Stimulated activated CD4-positive, alpha-beta T cell treated with anti-CD3 and anti-CD28 coated beads, Interleukin-15, amount 100 ng/mL, for 48 hours (primary cell): ENCODE measurements around the gene PDCL3.

Experiments
- DNase-seq, 2 donors: peaks; one replicate each; pipeline ENCODE4 v3.0.0-alpha.2; 2020; ENCODE audit warnings: low read depth in 2 of 2

Gene PDCL3

GRCh38 chr2:100611079-100612029, 48.6 kb downstream of the PDCL3 start:
- no peak for DNase-seq

DNA sequence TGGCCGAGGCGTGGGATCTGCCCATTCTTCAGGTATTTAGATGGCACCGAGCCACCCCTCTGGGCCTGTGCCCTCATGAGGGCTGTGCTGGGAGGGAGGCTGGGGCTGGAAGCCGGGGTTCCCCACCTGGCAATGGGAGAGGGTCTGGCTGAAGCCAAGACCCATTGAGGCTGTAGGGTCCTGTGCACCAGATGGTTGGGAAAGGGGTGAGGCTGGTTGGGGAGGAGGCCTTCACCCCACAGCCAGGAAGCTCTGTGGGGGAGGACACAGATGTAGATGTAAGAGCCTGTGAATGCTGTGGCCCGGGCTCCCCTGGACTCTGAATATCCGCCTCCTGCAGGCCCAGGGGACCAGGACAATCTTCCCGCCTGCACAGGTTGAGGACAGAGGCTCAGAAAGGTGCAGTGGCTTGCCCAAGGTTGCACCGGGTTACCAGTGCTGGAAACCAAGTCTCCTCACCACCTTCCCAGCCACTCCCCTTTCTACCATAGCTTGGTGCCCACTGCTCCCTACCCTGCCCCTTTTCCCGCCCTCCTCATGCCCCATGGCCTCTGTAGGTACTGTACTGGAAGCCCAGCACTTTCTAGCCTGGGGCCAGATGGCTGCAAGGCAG, 49.7 kb downstream of the PDCL3 start:
- no peak for DNase-seq

GRCh38 chr2:100613719-100614118, 50.9 kb downstream of the PDCL3 start:
- DNase-seq = no peak

DNA sequence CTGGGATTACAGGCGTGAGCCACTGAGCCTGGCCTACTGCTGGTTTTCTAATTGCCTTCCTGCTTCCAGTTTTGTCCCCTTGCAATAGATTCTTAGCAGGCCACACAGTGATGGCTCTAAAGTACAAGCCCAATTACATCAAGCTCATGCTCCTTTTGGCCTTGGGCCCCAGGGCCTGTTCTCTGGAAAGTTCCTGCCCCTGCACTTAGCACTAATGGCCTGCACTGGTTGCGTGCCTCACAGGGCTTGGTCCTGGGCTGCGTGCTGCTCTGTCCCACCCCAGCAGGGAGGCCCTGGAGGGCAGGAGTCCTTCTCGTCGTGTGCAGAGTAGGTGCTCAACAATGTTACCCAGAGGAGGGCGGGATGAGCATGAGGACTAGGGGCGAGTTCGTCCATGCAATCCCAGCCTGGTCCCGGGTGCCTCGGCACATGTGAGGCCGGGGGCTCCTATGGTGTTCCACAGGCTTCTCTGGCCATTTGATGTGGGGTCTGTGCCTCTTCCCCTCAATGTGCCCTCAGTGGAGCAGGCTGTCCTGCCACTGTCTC, 51.7 kb downstream of the PDCL3 start:
- DNase-seq = no peak

- no peak for DNase-seq
These were observed 52.7 kb downstream of the PDCL3 start for GRCh38 chr2:100615471-100615870.

DNA sequence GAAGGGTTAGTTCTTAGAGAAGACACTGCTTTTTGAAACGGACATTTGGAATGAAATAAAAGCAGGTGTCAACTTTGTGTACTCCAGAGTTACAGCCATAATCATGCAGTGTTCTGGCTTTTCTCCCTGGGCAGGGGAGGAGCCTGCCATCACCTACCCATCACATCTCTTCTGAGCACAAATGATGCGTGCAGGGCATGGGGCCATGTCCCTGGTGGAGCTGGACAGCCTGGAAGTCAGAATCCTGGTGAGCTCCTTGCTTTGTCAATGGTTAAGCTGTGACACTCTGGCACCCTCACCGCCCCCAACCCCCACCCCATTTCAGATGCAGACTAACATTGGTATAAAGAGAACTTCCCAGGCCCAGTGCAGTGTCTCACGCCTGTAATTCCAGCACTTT, 53.1 kb downstream of the PDCL3 start:
- DNase-seq = no peak

GRCh38 chr2:100616841-100617390, 54.1 kb downstream of the PDCL3 start:
- DNase-seq = no peak

DNA sequence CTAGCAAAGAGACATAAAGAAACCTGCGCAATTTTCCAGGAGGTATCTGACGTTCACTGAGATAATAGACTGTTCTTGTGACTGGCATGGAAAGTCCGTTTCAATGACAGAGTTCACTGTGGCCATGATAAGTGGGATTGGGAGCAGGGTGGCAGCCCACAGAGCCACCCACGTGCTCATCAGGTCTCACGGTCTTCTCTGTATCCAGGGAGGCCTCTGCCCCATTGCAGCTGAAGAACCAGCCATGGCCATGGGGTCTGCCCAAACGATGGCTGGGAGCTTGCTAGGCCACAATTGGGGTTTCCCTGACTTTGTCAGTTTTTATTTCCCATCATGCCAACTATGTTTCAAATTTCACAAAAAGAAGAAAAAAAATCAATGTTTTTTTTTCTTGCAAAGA, 57.2 kb downstream of the PDCL3 start:
- no peak for DNase-seq

DNA sequence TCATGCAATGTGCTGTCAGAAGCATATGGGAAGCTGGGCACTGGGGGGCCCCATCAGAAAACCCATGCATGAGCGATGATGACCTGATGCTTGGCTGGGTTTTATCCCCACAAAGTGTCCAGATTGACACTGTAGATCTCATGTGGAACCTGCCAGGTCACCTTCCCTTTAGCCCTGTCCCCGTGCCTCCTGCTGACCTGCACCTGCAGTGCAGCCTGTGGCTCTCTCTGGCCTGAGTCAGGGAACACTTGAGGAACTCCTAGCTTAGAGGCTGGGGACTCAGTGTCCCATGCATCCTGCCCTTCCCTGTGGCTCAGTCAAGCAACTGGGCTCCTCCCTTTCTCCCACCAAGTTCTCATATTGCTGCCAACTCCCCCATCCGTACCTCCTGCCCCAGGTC, 57.7 kb downstream of the PDCL3 start:
- DNase-seq = no peak

DNA sequence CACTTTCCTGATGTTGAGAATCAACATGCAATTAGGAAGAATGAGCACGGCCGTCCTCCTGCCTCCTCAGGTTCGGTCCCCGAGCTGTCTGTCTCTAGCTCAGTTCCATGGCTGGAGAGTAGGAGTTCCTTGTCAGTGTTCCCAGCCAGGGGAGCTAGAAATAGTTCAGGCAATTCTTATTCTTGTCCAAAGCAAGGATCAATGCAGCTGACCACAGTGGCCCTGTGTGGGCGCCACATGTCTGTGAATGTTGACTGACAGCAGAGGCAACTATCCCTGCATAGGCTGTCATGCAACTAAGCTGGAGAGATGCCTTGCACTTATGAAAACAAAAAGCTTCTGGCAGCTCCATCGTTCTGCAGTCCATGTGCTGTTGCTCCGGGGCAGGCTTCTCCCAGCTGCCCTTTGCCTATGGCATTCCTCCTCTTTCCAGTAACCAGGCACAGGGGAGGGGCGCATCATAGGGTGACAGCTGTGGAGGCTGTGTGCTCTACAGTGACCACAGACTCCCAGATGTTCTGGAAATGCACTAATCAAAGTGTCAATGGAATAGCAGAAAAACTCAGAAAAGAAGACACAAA, 58.7 kb downstream of the PDCL3 start:
- no peak for DNase-seq

DNA sequence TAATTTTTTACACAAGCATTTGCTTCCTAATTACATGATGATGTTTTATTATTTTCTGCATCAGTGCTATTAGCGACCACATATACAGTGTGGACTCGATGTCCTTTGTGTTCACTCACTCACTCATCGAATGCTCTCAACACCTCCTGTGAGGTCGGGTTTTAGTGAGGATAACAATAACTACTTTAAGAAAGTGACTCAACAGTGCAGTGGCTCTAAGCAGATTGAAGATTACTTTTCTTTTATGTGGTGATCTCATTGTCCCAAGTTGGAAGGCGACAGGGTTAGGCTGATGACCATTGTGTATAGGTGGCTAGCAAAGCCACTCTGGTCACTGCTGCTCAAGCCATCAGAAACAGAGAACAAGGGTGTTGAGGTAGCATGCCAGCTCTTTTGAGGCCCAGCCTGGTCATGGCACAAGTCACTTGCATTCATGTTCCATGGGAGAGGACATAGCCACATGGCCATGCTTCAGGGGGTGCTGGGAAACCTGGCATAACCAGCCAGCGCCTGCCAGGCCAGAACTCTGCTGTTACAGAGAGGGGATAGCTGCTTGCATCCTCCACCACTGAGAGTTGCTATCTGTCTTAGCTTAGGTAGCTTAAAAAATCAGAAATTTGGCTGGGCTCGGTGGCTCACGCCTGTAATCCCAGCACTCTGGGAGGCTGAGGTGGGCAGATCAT, 60.4 kb downstream of the PDCL3 start:
- no peak for DNase-seq

- no peak for DNase-seq
These were observed 61.1 kb downstream of the PDCL3 start for GRCh38 chr2:100623930-100624329.

DNA sequence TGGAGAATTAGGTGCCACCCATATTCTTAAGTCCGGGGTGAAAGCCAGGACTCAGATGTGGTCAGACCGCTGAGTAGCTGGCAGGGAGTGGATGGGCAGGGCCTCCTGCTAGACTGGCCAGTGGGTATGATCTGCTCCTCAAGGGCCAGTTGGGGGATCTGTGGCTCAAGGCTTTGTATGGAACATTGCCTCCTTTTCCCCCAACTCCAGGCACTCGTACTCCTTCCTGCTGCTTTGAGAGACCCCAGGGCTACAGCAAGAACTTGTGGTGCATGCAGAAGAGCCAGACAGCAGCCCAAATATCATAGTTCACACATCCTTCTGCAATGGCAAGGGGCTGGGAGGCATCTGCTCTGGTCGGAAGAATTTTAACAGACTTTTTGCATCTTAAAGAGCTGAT, 61.7 kb downstream of the PDCL3 start:
- DNase-seq = no peak

GRCh38 chr2:100625717-100626116, 62.9 kb downstream of the PDCL3 start:
- no peak for DNase-seq
